Inflammatory macrophage treated with lipopolysaccharide for 4 hours (primary cell): ENCODE measurements around the gene TLL2.
A peak's percentile ranks its signal among the peaks of the same experiment; 100 is the strongest.

Experiments used
- DNase-seq: peaks from one replicate; pipeline ENCODE4 v3.0.0-alpha.2; 2020

TLL2 gene

DNA sequence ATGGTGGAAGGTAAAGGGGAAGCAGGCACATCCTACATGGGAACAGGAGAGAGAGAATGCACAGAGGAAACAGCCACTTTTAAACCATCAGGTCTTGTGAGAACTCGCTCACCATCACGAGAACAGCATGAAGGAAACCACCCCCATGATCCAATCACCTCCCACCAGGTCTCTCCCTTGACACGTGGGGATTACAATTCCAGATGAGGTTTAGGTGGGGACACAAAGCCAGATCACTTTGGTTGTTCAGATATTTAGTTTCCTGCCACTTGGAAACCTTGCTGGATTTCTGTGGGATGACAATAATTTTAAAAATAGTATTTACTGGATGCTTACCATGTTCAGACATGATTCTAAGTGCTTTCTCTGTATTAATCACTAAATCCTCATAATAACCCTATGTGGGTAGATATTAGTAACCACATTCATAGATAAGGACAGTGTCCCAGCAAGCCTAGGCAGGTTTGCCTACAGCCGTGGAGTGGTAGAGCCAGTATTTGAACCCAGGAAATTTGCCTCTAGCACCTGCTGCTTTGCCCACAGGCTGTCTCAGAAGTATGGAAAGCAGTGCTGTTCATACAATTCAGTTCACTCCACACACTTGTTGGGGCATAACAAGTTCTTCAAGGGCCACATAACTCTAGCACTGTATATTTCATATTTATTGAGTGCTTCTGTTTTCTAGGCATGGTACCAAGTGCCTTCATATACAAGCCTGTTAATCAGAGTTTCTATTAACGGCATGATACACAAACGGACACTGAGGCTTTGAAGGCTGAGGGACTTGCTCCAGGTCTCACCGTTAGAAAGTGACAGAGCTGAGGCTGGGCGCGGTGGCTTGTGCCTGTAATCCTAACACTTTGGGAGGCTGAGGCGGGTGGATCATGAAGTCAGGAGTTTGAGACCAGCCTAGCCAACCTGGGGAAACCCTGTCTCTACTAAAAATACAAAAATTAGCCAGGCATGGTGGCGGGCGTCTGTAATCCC lies 8.3 kb downstream of the TLL2 start:
- DNase-seq: no peak

DNA sequence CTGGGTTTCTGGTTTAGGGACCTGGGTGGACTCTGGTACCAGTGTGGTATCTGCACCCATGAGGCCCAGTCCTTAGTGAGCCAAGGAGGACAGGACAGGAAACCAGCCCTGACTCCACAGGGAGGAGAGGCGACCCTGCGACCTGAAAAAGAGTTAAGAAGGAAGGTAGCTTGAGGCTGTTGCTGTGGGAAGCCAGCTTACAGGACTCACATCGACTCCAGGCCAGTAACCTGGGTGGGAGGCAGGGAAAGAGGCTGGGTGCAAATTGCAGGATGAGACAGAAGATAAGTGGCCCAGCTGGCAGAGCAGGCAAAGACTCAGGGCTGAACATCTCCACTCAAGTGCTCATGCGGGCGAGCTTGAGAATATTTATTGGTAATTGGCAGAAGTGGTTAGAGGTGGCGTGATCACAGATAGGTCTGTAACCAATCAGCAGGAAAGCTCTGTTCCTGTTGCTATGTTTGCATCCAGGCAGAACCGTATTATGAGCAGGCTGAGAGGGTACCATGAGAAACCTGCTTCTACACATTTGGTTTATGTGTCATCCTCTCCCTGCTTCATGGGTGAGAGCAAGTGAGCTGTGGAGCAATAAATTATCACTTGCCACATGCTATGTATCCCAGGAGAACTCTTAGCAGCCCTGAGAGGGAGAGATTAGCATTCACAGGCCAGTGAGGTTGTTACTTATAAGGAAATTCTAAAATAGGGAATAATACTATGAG lies 11.0 kb downstream of the TLL2 start:
- DNase-seq: no peak

DNA sequence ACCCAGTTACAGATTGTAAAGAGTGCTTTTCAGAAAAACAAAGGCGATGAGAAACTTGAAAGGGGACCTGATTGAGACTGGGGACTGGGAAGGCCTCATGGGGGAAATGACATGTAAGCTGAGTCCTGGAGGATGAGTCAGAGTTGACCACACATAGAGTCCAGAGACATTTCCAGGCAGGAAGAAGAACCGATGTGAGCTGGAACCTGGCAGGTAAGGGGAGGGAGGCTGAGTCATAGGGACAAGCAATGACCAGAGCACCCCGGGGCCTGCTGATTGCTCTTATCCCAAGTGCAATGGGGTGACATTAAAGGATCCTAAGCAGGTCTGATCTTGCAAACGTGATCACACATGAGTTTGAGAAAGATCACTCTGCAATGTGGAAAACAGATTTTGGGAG lies 11.7 kb downstream of the TLL2 start:
- no peak for DNase-seq

DNA sequence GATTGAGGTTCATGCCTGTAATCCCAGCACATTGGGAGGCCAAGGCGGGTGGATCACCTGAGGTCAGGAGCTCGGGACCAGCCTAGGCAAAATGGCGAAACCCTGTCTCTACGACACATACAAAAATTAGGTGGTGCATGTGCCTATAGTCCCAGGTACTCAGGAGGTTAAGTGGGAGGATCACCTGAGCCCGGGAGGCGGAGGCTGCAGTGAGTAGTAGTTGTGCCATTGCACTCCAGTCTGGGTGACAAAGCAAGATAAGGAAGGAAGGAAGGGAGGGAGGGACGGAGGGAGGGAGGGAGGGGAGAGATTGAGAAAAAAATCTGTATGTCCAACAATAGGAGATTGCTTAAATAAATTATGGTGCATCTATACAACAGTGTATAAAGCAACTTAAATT lies 13.2 kb downstream of the TLL2 start:
- DNase-seq: no peak

DNA sequence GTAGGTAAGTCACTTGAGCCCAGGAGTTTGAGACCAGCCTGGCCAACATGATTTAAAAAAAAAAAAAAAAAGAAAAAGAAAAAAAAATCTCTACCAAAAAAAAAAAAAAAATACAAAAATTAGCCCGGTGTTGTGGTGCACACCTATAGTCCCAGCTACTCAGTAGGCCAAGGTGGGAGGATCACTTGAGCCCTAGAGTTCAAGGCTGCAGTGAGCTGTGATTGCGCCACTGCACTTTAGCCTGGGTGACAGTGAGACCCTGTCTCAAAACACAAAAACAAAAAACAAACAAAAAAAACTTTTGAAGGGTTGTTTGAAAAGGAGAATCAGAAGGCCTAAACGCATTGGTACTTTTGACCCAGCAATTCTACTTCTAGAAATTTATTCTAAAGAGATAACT lies 13.7 kb downstream of the TLL2 start:
- no peak for DNase-seq

DNA sequence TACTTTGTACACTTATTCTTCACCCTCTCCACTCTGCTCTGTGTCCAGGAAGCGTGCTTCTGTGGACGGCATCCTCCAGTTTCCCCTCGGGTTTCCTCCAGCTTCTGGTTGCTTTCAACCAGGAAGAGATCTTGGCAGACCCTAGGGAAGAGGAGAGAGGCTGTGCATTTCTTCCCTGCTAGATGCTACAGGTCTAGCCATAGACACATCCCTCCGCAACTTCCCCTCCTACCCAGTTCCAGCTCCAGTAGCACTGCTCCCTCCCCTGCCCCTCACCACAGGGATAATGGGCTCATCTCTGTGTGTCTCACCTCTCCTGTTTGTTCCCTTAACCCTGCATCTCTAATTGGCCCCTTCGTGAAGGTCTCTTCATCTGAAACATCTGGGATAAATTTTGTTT lies 16.3 kb downstream of the TLL2 start:
- DNase-seq: no peak

DNA sequence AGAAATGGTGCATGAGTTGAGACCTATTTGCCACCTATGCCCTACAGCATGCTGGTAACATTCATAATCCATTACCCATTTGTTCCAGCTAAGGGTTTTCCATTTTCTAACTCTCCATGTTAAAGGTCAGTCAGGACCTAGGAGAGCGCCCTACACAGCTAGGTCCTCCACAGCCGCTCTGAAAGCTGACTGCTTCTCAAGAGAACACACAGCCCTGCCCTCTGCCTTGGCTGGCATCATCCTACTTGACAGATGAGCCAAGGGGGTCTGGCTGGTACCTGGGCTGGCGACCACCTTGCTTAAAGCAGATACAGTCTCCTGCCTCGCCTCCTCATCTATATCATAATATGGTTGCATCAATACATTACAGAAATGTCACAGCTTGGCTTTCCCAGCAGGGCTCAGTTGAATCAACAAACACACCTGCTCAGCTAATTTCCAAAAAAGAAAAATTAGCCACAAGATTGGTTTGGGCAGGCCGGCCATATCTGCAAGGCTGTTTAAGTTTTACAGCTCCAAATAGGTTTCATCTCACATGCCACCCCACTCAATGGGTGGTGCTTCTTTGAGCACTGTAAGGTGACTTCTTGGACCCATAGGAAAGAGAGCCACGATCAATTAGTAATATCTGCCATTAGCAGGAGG lies 17.3 kb downstream of the TLL2 start:
- DNase-seq: no peak

DNA sequence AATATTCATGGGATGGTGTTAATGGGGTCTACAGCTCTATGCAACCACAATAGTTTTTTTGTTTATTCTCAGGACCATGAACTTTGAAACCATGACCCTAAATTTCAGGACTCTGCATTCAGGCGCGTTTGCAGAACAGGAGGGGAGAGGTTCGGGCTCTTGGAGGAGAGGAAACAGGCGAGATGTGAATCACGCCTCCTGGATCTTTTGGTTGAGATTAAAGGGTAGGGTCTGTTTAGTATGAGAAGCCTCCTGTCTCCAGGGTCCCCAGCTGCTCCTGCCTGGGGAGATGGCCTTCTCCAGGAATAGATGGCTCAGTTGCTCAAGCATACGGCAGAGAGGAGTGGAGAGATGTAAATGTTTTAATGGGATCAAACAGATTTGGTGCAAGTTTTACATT lies 18.2 kb downstream of the TLL2 start:
- DNase-seq: no peak

DNA sequence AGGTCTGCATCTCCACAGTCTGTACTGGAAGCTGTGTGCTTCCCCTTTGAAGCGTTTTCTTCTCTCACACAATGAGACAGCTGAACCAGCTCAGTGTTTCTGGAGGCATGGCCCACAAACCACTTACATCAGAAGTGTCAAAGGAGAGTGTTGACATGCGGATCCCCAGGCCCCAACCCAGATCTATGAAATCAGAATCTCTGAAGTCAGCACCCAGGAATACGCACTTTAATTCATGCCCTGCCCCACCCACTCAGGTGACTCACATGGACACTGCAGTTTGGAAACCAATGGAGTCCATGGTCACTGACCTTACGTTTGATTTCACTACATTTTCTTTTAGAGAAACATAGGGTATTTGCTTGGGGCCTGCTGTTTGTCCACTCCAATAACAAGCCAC lies 19.0 kb downstream of the TLL2 start:
- no peak for DNase-seq

DNA sequence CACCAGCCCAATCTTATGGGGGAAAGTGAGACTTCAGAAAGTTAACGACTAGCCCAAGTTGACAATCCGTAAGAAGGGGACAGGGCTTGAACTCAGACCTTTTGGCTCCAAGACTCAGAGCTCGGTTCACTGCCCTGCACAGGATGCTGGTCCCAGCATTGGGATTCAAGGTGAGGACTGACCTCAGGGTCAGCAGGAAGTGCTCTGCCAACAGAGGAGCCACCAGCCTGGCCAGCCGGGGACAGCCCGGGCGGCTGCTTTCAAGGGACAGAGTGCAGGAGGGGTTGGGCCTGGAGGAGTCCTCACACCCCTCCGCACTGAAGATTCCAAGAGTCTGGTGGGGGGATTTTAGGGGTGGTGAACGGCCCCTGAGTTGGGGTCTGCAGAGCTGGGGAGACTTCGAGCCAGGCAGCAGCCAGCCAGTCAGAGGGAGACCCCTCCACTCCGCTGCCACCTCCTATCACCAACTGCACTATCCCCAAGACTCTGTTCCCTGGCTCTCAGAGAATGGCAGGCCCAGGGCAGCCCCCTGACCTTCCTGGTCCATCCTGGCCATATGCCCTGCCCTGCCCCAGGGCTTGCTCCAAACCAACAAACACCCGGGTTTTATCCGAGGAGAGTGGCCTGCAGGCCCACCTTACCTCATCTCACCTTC lies 19.7 kb downstream of the TLL2 start:
- DNase-seq: no peak

DNA sequence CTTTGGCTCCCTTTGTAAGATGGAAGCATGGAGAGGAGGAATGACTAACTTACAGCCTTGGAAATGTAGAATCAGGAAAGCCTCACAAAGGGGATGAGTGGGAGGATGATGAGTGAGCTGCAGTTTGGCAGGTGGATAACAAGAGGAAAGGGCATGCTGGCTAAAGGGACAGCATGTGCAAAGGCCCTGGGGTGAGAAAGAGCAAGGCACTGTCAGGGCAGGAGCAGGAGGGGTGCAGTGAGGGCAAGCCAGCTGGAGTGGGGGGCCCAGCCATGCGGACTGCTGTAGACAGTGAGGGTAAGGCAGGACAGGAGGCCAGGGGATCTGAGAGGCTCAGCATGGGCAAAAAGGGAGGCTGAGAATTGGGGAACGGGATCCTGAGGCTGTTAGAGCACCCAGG lies 20.5 kb downstream of the TLL2 start:
- DNase-seq: no peak

DNA sequence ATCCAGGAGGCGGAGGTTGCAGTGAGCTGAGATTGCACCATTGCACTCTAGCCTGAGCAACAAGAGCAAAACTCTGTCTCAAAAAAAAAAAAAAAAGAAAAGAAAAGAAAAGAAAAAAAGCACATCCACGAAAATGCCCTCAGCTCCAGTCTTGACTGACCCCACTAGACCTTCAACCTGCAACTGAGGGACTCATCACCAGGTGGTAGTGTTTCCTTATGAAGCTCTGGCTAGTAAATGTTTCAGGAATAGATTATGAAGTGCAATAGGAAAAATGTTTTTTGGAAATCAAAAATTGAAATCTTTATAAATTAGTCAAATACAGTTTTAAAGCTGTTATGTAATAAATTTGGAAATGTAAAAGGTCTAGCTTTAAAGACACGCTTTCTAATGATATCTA lies 22.4 kb downstream of the TLL2 start:
- DNase-seq: no peak

DNA sequence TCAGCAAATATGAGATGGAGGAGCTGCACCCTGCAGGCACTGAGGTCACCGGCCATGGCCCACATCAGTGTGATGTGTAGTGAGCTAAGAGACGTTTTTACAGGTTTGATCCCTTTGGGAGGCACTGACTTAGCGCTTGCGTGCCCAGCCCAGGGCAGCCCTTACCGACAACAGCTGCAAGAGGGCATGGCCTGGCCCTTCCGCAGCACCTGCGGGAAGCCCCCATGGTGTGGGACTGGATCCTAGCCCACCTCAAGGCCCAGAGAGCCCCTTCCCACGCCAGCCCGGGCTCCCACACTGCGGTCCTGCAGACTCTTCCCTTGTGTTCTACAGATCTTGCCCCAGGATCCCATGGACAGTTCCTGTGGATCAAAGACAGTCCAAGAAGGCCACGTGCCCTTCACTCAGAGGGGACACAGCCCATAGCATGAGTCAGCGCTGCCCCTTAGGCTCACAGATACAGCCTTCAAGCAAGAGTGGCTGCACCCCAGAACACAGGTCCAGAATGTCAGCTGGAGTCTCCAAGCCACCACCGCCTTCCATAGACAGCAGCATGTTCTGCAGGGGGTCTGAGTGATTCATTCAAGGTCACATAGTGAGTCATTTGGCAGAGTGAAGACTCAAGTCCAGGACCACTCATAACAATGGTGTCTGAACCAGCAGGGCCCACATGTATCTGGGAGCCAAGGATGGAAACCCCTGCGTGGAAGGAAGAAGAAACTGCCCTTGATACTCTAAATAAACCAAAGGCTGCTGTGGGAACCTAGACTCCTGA lies 25.4 kb downstream of the TLL2 start:
- DNase-seq: no peak

DNA sequence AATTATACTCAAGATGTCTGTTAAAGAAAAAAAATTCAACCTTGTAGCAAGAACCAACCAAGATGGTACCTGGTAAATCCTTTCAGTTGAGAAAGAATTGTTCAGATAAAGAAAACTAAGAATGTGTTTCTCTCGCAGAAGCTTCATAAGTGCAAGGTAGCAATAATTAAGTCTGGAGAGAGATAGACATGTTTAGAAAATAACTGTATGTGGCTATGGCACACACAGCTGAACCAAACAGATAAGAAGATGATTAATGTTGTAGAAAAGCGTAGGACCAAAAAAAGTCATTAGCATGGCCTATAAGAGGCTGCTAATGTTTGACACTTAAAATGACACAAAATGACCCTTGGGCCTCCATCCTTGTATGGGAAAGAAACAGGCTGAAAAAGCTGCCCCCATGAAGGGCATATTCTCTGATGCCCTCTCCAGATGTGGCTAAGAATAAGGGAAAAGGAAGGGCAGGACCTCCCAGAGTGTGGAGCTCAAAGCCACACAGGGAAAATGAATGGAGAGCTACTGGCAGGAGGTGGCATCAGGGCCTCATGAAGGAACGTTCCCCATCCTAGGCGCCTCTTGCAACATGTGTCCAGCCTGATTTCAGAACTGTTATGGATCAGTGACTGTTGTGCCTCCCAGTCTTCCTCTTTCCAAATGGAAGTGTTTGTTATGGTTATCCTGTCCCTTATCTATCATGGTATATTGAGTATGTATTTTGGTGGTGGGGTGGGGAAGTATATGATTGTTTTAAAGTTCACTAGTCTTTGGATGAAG lies 30.7 kb downstream of the TLL2 start:
- DNase-seq: no peak

DNA sequence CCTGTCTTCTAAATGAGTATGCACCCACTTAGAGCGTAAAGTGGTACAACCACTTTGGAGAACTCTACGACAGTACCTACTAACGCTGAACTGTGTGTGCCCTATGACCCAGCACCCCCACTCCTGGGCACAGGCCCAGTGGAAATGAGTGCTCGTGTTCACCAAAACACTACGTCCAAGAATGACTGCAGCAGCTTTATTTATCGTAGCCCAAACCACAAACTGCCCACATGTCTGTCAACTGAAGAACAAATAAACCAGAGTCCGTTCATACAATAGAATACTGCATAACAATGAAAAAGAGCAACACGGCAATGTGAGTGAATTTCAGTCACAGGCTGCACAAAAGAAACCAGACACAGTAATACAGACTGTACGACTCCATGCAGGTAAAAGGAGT lies 35.4 kb downstream of the TLL2 start:
- DNase-seq: no peak

DNA sequence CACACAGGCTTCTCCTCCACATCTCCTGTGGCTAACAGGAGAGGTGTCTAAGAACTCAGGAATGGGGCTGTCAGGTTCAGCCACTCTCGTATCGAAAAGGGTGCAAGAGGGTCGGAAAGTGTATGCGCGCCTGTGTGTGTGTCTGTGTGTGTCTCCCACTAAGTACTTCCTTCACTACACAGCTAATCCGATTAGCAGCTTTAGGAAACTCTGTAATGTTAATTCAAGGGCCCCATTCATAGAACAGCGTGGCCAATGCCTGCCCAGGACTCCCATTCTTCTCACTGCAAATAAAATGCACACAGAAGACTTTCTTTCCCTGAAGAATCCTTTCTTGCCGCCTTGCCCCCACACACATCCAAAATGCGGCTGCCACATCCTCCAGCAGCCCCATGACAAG lies 39.9 kb downstream of the TLL2 start:
- no peak for DNase-seq

DNA sequence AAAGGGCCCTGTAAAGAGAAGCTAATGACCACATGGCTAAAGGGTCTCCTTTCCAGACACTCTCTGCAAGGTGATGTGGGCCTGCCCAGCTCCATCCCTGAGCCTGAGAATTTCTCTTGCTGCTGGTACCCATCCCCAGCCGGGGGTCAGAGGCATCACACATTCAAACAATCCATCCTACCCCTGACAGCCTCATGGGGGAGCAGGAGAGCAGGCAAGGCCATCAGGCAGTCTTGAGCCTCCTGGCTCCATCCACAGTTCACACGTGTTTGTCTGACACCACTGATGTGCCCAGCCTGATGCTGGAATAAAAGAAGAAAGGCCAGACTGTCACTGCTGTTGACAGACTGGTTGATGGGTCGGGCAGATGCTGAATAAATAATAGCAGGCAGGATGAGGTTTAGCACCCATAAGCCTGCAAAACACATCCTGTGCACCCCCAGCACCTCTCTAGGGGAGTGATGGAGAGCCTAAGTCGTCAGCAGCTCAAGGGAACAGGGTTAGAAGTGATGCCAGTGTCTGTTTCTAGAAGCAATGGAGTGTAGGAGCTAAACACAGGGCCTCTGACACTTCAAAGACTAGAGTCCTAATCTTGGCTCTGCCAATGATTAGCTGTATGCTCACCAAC lies 43.5 kb downstream of the TLL2 start:
- peak; percentile 19 for DNase-seq

DNA sequence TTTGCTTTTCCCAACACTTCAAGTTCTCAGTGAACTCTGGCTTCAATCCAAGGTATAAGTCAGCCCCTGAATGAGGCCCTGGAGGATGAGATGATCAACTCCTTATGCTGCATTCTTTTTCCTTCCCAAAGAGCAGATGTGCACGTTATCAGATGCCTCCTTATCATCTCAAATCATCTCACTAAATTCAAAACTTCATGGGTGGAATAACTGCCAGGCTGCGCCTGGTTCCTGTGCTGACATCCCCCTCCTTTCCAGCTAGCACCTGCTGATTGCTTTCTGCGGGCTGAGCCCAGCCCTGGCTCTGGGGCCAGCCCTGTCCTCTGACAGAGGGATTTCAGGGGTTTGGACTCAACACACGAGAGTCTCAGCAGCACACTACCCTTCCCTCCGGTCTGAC lies 44.9 kb downstream of the TLL2 start:
- DNase-seq: no peak

DNA sequence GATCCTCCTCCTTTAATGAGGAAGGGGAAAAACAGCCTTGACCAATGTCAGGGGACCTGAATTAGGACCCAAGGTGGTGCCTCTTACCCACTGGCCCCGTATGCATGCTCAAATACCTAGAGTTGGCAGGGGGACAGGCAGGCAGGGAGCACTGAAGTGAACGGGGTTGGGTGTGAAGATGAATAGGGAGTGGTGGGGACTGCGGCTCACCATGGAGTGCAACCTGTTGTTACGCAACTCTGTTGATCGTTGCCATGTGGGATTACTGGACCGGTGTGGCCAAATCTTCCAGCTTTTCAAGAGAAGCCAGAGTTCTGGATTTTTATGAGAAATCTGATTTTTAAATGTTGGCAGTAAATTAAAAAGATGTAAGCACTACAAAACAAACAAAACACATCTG lies 48.1 kb downstream of the TLL2 start:
- DNase-seq: no peak

DNA sequence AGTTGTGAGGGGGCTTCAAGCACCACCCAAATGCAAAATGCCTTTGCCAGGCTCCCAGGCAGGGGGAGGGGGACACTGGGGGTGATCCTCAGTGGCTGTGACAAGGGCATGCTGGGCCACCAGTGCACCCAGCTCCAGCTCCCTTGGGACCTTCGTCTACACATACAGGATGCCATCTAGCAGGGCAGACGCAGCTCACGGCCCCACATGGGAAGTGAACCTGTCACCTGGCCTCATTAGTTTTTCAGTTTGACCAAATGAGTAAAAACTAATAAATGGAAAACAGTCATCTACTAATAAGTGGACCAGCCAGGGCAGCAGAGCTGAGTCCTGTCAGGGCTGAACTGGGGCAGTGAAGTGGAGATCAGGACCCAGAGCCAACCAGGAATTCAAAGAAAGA lies 50.2 kb downstream of the TLL2 start:
- DNase-seq: no peak

DNA sequence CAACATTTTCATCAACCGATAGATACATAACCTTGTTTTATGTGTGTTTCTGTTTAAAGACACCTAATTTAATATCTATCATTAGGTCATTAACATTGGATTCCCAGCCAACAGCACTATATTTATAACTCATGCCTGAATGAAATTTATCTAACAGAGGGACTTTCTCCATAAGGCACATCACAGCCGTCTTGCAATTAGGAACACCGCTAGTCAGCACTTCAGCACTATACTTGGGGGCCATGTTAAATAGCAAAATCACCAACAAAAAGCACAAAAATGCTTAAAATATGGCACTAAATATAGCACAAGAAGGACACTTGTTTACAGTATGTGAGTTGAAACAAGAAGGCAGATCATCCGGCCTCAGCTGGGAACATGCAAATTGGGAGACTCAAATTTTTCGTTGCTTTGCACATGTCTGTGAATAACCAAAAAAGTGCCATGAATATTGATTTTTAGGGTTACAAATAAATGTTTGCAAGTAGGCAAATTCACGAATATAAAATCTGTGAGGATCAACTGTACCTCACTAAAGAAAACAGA lies 51.0 kb downstream of the TLL2 start:
- no peak for DNase-seq
